GM19328 (cell line): ENCODE data around the gene HIVEP3.

ENCODE experiments used
- ATAC-seq: cut with Tn5 transposase; IDR thresholded peaks from one replicate; pipeline ENCODE4 v1.9.1; 2021; ENCODE audit warnings: mild to moderate bottlenecking, moderate library complexity; ENCODE audit not compliant: unreplicated experiment

The HIVEP3 gene

GRCh38 chr1:41641475-41641814, 277.3 kb downstream of the HIVEP3 start:
- ATAC-seq: no peak

- ATAC-seq: no peak
These were observed 277.8 kb downstream of the HIVEP3 start for GRCh38 chr1:41640756-41641474.

- ATAC-seq: no peak
These were observed 278.5 kb downstream of the HIVEP3 start for GRCh38 chr1:41640141-41640751.

- no peak for ATAC-seq
These were observed 279.3 kb downstream of the HIVEP3 start for GRCh38 chr1:41639332-41639936.

DNA sequence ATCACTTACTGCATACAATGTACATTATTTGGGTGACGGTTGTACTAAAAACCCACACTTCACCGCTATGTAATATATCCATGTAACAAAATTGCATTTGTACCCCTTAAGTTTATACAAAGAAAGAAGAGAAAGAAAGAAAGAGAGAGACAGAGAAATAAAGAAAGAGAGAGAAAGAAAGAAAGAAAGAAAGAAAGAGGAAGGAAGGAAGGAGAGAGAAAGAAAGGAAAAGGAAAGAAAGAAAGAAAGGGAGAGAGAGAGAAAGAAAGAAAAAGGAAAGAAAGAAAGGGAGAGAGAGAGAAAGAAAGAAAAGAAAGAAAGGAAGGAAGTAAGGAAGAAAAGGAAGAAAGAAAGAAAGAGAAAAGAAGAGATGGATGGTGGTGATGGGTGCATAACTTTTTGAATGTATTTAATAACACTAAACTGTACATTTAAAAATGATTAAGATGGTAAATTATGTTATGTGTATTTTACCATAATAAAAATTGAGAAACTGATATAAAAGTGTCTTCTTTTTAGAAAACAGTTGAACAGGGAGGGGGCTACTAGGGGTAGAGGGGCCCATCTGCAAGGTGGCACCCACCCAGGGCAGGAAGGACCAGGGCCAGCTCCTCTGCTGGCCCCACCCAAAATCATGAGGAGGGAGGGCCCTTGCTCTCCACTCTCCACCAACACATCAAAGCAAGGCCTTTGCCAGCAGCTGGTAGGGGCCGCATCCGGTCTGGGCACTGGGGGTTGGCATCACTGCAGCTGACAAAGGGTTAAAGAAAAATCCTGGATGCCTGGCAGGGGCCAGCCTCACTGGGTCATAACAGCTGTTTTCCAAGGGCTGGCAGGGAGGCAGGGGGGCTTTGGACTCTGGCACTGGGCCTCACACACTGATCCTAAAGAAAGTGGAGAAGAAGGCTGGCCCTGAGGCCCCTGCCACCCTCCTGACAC, 280.4 kb downstream of the HIVEP3 start:
- no peak for ATAC-seq

GRCh38 chr1:41637367-41637766, 281.4 kb downstream of the HIVEP3 start:
- ATAC-seq: no peak

GRCh38 chr1:41633764-41634163, 285.0 kb downstream of the HIVEP3 start:
- no peak for ATAC-seq

DNA sequence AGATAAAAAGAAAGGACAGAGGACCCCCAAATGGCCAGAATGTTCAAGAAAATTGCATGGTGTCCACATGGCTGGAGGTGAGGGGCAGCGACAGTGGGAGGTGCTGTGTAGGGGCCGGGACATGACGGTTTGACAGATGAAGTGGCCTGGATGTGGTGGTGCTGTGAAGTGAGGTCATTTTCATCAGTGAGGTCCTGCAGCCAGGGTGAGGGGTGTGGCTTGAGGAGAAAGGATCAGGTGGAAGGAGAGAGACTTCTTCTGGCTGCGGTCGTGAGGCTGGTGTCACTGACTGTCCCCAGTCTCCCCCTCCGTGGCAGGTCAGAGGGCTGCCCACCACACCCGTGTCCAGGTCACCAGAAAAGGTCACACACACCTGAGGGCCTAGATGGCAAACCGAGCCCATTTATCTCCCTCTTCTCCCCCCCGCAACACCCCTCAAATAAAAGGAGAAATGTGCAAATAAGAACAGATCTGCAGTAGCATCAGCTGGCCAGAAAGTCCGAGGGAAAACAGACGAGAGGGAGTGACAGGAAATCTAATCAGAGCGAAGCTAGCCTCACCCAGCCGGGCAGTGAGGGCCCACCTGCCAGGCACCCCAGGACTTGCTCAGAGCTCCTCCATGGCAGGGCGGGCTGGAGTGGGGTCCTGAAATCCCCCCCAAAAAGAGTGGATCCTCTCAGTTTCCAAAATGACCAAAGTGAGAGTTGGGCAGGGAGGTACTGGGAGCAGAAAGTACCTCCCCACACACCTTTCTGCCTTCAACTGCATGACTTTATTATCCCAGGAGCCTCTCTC, 285.7 kb downstream of the HIVEP3 start:
- no peak for ATAC-seq

DNA sequence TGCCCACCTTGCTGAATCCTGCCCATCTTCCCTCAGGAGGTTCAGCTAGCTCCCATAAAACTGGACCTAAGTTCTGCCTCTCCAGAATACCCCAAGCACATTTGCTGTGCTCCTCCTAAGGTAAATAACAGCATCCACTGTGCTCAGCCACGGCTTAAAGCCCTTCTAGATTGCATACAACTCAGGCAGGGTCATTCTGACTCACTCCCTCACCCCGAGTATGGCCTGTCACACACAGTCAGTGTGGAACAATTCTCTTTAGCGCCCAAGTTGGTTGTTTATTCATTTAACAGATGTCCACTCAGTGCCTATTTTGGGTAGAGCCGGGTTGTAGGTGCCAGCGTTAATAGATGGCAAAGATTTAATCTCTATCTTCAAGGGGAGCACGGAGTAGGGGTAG, 286.8 kb downstream of the HIVEP3 start:
- no peak for ATAC-seq

DNA sequence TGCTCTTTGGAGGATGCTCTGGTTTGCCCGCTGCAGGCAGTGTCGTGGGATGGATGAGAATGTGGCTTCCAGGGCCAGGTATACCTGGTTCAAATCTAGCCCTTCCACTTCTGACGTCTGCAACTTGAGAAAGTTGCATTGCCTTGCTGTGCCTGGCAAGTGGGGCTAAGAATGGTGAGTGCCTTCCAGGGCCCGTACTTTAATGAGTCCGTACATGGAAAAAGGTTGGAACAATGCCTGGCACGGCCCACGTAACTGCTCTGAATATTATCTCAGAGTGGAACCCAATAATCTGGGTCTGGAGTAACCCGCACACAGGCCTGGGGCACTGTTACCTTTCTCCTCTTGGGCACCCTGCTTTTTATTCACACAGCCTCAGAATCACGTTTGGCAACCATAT, 287.6 kb downstream of the HIVEP3 start:
- no peak for ATAC-seq

DNA sequence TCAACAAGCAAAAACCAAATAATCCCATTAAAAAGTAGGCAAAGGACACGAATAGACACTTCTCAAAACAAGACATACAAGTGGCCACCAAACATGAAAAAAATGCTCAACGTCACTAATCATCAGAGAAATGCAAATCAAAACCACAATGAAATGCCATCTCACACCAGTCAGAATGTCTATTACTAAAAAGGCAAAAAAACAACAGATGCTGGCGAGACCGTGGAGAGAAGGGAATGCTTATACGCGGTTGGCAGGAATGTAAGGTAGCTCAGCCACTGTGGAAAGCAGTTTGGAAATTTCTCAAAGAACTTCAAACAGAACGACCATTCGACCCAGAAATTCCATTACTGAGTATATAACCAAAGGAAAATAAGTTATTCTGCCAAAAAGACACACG, 289.2 kb downstream of the HIVEP3 start:
- no peak for ATAC-seq

DNA sequence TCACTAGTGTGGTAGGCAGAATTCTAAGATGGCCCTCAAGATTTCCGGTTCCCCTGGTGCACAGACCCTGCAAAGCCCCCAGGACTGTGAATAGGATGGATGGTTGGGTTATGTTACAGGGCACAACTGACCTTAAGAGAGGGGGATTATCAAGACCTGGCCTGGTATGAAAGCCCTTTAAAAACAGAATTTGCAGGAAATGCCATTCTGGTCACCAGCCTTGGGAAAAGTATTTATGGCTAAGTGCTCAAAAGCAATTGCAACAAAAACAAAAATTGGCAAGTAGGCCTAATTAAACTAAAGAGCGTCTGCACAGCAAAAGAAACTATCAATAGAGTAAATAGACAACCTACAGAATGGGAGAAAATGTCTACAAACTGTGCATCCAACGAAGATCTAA, 289.6 kb downstream of the HIVEP3 start:
- ATAC-seq: no peak

DNA sequence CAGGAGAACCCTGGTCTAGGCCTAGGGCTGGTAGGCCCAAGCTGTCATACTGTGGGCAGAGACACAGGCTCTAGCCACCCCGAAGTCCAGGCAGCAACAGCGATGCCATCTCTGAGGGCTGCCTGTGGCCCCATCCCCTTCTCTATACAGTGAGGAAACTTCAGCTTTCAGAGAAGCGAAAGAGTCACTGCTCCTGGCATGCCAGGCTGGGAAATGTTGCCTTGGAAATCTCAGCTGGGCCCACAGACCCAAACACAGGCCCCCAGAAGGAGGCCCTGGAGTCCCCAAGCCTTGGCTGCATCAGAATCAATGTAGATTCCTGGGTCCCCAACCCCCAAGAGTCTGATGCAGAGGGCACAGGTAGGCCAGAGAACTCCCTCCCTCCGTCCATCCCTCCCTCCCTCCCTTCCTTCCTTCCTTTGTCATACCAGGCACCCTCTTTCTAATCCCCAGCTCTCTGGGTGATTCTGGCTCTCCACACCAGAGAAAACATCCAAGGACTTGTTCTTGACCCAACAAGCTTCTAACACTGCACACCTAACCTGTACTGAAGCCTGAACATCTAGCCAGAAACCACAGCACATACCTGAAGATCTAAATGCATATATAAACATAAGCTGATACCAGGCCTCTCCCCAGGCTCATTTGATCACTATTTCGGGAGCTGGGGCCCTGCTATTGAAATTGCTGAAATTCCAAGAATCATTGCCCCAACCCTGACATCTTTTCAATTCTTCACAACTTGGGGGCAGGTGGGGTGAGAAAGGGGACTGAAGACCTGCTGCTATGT, 291.0 kb downstream of the HIVEP3 start:
- no peak for ATAC-seq

DNA sequence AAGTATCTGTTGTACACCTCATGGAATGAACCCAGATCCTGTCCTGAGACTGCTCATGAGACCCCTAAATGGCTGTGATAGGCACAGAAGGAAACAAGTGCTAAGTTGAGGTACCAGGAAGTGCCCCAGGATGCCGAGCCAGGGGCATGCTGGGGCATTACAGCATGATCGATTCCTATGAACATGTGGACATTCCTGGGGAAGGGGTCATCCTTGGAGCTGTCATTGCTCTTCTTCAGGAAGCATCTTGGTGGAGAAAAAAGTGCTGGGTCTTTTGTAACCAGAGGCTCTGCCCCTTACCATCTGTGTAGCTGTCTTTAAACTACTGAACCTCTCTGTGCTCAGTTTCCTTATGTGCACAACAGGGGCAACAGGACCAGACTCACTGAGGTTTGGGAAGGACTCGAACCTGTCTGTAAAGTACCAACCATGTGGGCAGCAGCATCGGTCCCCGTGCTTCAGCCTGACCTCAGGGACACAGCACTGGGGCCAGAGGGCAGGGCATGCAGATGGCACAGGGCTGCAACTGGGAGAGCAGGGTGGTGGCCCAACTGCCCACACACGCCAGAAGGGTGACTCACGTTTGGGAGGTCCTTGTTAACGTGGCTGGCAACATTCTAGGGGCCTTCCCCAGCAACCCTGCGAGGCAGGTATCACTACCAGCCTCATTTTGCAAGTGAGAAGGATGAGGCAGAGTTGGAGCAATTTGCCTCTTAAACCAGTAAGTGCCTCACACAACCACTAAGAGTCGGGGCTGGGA, 291.9 kb downstream of the HIVEP3 start:
- ATAC-seq: no peak

DNA sequence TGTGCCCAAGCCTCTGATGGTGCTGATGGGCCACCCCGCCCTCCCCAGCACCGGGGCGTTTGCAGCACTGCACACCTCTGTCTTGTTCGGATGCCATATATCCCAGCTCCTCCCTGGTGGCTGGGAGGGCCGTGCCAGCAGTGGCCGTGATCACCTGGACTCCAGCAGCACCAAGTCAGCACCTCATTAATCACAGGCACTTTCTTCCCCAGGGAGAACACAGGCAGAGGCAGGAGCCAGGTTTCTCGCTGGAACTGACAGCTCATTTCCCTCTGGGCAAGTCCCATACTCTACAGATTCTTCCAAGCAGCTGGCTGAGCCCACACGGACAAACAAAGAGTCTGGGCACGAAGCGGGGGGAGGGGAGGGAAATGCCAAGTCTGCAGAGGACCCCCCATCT, 292.6 kb downstream of the HIVEP3 start:
- ATAC-seq: no peak

DNA sequence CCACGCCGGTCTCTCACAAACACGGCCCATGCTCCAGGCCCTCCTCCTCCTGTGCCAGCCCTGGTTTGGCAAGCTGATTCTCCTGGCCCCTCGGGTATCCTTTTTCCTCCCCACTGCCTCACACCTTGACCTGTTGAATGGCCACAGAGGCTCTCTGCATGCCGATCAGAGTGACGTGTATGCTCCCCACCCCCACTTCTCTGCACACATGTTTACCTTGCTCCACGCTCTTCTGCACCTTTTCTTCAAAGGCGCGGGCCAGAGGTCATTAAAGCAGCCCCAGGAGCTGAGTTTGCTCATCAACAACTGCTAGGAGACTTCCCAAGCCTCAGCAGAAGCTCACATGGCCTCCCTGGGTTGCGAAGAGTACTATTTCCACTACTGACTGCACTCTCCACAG, 295.0 kb downstream of the HIVEP3 start:
- no peak for ATAC-seq

- no peak for ATAC-seq
These were observed 295.6 kb downstream of the HIVEP3 start for GRCh38 chr1:41622859-41623732.

DNA sequence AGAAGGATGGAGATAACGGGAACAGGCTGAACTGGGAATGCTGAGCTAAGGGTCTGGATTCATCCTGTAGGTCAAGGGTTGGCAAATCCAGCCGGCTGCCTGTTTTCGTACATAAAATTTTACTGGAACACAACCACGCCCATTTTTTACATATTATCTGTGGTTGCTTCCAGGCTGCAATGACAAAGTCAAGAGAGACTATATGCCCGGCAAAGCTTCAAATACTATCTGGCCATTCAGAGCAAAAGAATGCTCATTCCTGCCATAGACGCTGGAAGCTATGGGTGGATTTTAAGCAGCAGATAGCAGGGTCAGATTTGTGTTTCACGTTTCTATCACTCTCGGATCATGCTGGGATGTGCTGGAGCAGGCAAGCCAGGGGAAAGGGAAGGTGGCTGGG, 296.3 kb downstream of the HIVEP3 start:
- no peak for ATAC-seq
